Hematopoietic multipotent progenitor cell treated with erythropoietin and hydrocortisone succinate and interleukin-3 and kit ligand, for 15 days (in vitro differentiated cells): Measurements from ENCODE around the gene OR2A5.
"Not testable (repeated sequence)": the region's sequence is repeated elsewhere in the genome, so short reads cannot be mapped to it uniquely, and the experiment has no call there.

Experiments
- DNase-seq: peaks from one replicate; pipeline ENCODE4 v3.0.0-alpha.2; 2015; ENCODE audit warnings: low spot score

Gene OR2A5

GRCh38 chr7:144048648-144049047, at the start of gene OR2A5:
Gene OR2A5, plus strand, starts transcription at chr7:144048948. Its CDS starts 1,454 bp downstream, at chr7:144050402.
- DNase-seq, result no peak

- DNase-seq, result no peak
These were observed 48.7 kb upstream of the OR2A5 start, which contains the start of gene OR6B1 for GRCh38 chr7:144000020-144000419. Gene OR6B1, plus strand, starts transcription at chr7:144000320. Its CDS starts 3,677 bp downstream, at chr7:144003997.

- DNase-seq, result no peak
These were observed 47.2 kb upstream of the OR2A5 start for GRCh38 chr7:144001543-144001942.

GRCh38 chr7:144004703-144005102, 44.0 kb upstream of the OR2A5 start:
- no peak for DNase-seq

- DNase-seq, result no peak
These were observed 42.6 kb upstream of the OR2A5 start for GRCh38 chr7:144006029-144006691.

- no peak for DNase-seq
These were observed 42.1 kb upstream of the OR2A5 start for GRCh38 chr7:144006692-144007042.

GRCh38 chr7:144009361-144009760, 39.4 kb upstream of the OR2A5 start:
- no peak for DNase-seq

- not testable (repeated sequence) for DNase-seq
These were observed 38.7 kb upstream of the OR2A5 start for GRCh38 chr7:144010061-144010460.

- not testable (repeated sequence) for DNase-seq
These were observed 37.9 kb upstream of the OR2A5 start for GRCh38 chr7:144010821-144011220.

GRCh38 chr7:144011458-144012230, 37.1 kb upstream of the OR2A5 start:
- DNase-seq, result no peak

GRCh38 chr7:144018065-144018464, 30.7 kb upstream of the OR2A5 start:
- DNase-seq, result no peak

- DNase-seq, result no peak
These were observed 29.3 kb upstream of the OR2A5 start for GRCh38 chr7:144019457-144019856.

GRCh38 chr7:144020340-144020739, 28.4 kb upstream of the OR2A5 start:
- DNase-seq, result no peak

- DNase-seq, result no peak
These were observed 26.6 kb upstream of the OR2A5 start for GRCh38 chr7:144022169-144022568.

- DNase-seq, result no peak
These were observed 25.4 kb upstream of the OR2A5 start for GRCh38 chr7:144023171-144023827.

GRCh38 chr7:144024213-144024612, 24.5 kb upstream of the OR2A5 start:
- DNase-seq, result no peak

- no peak for DNase-seq
These were observed 22.4 kb upstream of the OR2A5 start for GRCh38 chr7:144026203-144026883.

GRCh38 chr7:144027070-144027469, 21.7 kb upstream of the OR2A5 start:
- DNase-seq, result no peak

- no peak for DNase-seq
These were observed 20.8 kb upstream of the OR2A5 start for GRCh38 chr7:144027974-144028373.

- no peak for DNase-seq
These were observed 20.2 kb upstream of the OR2A5 start for GRCh38 chr7:144028547-144028946.

- no peak for DNase-seq
These were observed 16.2 kb upstream of the OR2A5 start for GRCh38 chr7:144032516-144032915.

- DNase-seq, result no peak
These were observed 15.6 kb upstream of the OR2A5 start for GRCh38 chr7:144032985-144033709.
